PC-9 (cell line): Measurements from ENCODE around the gene TENM4. TPM values are rescaled to one million over a fixed set of nuclear protein-coding genes. Genes with fewer than 3 reads are reported as not detected.

Source experiments
- BruUV-seq: library from RNA; stranded (reverse); fragments of 400-500 nt; replicated peaks from 2 replicates; lab custom pipeline; 2021; lab: Mats Ljungman, UMichigan
- CTCF ChIA-PET: fragments of 300-600 bp; sonication (Branson Sonifier 250); formaldehyde crosslinking; loops from one replicate; lab custom pipeline; 2022; ENCODE audit warnings: antibody characterized with exemption; lab: Charles Lee
- POLR2A ChIA-PET: fragments of 300-600 bp; sonication (Branson Sonifier 250); formaldehyde crosslinking; loops from one replicate; lab custom pipeline; 2022; ENCODE audit warnings: antibody characterized with exemption; ENCODE audit not compliant: unreplicated experiment; lab: Charles Lee
- DNase-seq, 2 experiments: peaks; one replicate each; pipeline versions ENCODE4 v3.0.0 to v3.0.0-alpha.2; 2015 to 2022; ENCODE audit warnings: mixed read lengths in 1 of 2
- H2AFZ ChIP-seq: fragments of 200-600 bp; sonication (generic); 2 replicates; pipeline ENCODE4 v1.8.1; 2017; ENCODE audit warnings: antibody characterized with exemption
- H3F3A ChIP-seq: fragments of 200-600 bp; sonication (generic); 2 replicates; pipeline ENCODE4 v1.8.1; 2017; ENCODE audit warnings: antibody characterized with exemption, mild to moderate bottlenecking, low read depth; ENCODE audit not compliant: insufficient read depth
- H3K27ac ChIP-seq: fragments of 200-600 bp; sonication (generic); 2 replicates; pipeline ENCODE4 v1.6.1; 2016; ENCODE audit warnings: mixed run types
- H3K27me3 ChIP-seq: fragments of 200-600 bp; sonication (generic); 2 replicates; pipeline ENCODE4 v1.6.1; 2016; ENCODE audit warnings: low read depth, mixed run types; ENCODE audit not compliant: insufficient read depth
- H3K36me3 ChIP-seq: fragments of 200-600 bp; sonication (generic); 2 replicates; pipeline ENCODE4 v1.6.1; 2016; ENCODE audit warnings: low read depth, mixed run types
- H3K4me1 ChIP-seq: fragments of 200-600 bp; sonication (generic); replicated peaks from 2 replicates; pipeline ENCODE4 v1.6.1; 2016; ENCODE audit warnings: mixed run types; ENCODE audit not compliant: insufficient read depth
- H3K4me2 ChIP-seq: fragments of 200-600 bp; sonication (generic); 2 replicates; pipeline ENCODE4 v1.6.1; 2017; ENCODE audit warnings: mixed run types
- H3K4me3 ChIP-seq: fragments of 200-600 bp; sonication (generic); 2 replicates; pipeline ENCODE4 v1.6.1; 2016; ENCODE audit warnings: mixed run types
- H3K79me2 ChIP-seq: fragments of 200-600 bp; sonication (generic); 2 replicates; pipeline ENCODE4 v1.6.1; 2017; ENCODE audit warnings: low read depth, mixed run types
- H3K9me2 ChIP-seq: fragments of 200-600 bp; sonication (generic); 2 replicates; pipeline ENCODE4 v1.8.1; 2017; ENCODE audit warnings: mild to moderate bottlenecking; ENCODE audit not compliant: insufficient read depth
- H3K9me3 ChIP-seq: fragments of 200-600 bp; sonication (generic); 2 replicates; pipeline ENCODE4 v1.8.1; 2016; ENCODE audit warnings: low read depth; ENCODE audit not compliant: insufficient read depth
- H4K20me1 ChIP-seq: fragments of 200-600 bp; sonication (generic); 2 replicates; pipeline ENCODE4 v1.8.1; 2017; ENCODE audit not compliant: insufficient read depth
- EZH2 ChIP-seq: fragments of 200-600 bp; sonication (generic); IDR thresholded peaks from 2 replicates; pipeline ENCODE4 v1.8.0; 2017; ENCODE audit warnings: antibody characterized with exemption, low read depth
- intact Hi-C: fragments of 100-400 bp; cut with micrococcal nuclease; formaldehyde crosslinking; loops from one replicate; pipeline ENCODE4 v1.10.0; 2022; ENCODE audit not compliant: unreplicated experiment
- total RNA-seq: library from RNA; stranded (reverse); gene quantifications from 2 replicates; pipeline ENCODE4 v1.2.3, GENCODE V29; 2021
- TF ChIP-seq, protein P1 (sequence below): fragments of 200-600 bp; sonication (generic); conservative IDR thresholded peaks from 2 replicates; pipeline ENCODE4 v1.6.1; 2017; ENCODE audit warnings: mixed run types, antibody characterized with exemption, mild to moderate bottlenecking, moderate library complexity

The TENM4 gene
- total RNA-seq, 1 experiment from 2014 or later, result not detected

DNA sequence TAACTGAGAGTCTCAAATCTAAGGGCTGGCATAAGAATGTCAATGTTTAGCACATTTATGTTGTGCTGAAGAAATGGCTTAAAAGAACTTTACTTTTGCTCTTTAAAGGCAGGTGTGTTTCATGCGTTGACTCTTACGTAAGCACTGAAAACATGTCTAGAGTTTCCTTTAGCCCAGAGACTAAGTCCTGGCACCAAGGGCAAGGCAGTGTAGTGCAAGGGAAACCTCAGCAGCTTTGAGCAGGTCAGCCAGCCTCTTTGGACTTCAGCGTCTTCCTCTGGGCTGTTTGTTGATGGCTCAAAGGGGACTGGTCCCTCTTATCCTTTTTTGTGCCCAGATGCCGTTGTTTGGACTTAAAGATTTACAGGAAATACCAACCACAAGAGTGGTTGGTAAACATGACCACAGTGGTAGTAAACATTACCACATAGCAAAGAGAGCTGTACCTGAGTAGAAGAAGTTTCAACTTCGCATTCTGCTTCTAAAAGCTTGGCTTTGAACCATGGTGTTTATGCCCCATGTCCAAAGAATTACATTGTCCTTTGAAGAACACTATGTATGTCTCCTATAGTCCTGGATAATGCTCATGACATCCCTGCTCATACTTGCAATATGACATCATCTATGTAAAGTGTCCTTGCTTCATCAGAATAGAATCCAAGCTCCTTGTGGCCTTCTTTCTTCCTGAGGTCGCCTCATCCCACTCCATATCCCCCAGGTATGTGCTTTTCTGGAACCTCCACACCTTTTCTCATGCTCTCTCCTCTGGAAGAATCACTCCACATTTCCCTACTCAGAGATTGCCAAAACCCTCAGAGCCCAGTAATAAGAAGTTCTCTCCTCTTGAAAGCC is 23.5 kb downstream of the TENM4 start:
- H3K27ac ChIP-seq, result no peak overlapping the region
- no peak for DNase-seq
- H3K4me2 ChIP-seq, result no peak overlapping the region
- intact Hi-C loops, result no loop called here
- no peaks in the 10 kb centered on the region for H3K36me3 ChIP-seq
- no peak overlapping the region for H2AFZ ChIP-seq
- ChIA-PET CTCF (no interaction called here), POLR2A (no interaction called here)
- no peak for TF ChIP-seq EZH2
- TF ChIP-seq, protein P1, sequence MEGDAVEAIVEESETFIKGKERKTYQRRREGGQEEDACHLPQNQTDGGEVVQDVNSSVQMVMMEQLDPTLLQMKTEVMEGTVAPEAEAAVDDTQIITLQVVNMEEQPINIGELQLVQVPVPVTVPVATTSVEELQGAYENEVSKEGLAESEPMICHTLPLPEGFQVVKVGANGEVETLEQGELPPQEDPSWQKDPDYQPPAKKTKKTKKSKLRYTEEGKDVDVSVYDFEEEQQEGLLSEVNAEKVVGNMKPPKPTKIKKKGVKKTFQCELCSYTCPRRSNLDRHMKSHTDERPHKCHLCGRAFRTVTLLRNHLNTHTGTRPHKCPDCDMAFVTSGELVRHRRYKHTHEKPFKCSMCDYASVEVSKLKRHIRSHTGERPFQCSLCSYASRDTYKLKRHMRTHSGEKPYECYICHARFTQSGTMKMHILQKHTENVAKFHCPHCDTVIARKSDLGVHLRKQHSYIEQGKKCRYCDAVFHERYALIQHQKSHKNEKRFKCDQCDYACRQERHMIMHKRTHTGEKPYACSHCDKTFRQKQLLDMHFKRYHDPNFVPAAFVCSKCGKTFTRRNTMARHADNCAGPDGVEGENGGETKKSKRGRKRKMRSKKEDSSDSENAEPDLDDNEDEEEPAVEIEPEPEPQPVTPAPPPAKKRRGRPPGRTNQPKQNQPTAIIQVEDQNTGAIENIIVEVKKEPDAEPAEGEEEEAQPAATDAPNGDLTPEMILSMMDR, result no peak
- no peak overlapping the region for H3K4me3 ChIP-seq
- BruUV-seq, result no TSS peak
- no peaks in the 10 kb centered on the region for H3K79me2 ChIP-seq
- no peaks in the 10 kb centered on the region for H3K9me3 ChIP-seq
- H4K20me1 ChIP-seq, result no peaks in the 10 kb centered on the region
- H3K4me1 ChIP-seq, result peaks cover 39% of the 10 kb centered on the region
- H3F3A ChIP-seq, result peaks cover 5% of the 10 kb centered on the region; the same call in 1 of the 2 replicates
- H3K27me3 ChIP-seq, result no peaks in the 10 kb centered on the region
- H3K9me2 ChIP-seq, result no peaks in the 10 kb centered on the region

DNA sequence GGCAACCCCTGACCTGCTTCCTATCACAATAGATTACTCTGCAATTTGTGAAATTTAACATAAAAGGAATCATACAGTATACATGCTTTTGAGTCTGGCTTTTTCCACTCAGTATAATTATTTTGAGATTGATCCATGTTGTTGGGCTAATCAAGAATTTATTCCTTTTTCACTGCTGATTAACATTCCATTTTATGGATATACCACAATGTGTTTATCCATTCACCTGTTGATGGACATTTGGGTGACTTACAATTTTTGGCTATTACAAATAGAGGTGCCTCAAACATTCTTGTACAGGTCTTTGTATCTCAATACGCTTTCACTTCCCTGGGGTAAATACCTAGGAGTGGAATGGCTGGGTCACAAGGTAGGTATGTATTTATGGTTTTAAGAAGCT is 24.9 kb downstream of the TENM4 start:
- Histone ChIP-seq H2AFZ (no peak overlapping the region), H3K4me1 (peaks cover 39% of the 10 kb centered on the region), H3K79me2 (no peaks in the 10 kb centered on the region), H3F3A (peaks cover 5% of the 10 kb centered on the region; the same call in 1 of the 2 replicates), H3K4me2 (no peak overlapping the region), H3K9me2 (no peaks in the 10 kb centered on the region), H3K36me3 (no peaks in the 10 kb centered on the region), H3K27ac (no peak overlapping the region), H3K4me3 (no peak overlapping the region), H3K27me3 (no peaks in the 10 kb centered on the region), H4K20me1 (no peaks in the 10 kb centered on the region), H3K9me3 (no peaks in the 10 kb centered on the region)
- ChIA-PET CTCF (no interaction called here), POLR2A (no interaction called here)
- DNase-seq, result no peak
- intact Hi-C loops, result no loop called here
- no TSS peak for BruUV-seq
- no peak for TF ChIP-seq EZH2
- TF ChIP-seq, protein P1, result no peak

DNA sequence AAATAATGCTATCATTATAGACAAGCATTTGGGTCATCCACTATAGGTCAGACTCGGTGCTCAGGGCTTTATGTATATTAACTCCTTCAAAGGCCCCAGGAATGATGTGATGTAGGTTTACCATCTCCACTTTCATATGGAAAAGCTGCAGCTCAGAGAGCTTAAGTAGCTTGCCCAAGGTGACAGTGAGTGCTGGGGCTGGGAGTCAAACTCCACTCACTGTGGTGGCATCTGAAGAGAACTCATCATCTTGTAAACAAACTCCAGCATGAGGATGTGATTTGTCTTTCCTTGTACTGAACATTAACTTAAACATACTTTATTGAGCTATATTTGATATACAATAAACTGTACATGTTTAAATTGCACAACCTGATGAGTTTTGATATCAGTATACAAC is 25.4 kb downstream of the TENM4 start:
- intact Hi-C loops, result no loop called here
- Histone ChIP-seq H3K4me3 (no peak overlapping the region), H3F3A (peaks cover 5% of the 10 kb centered on the region; the same call in 1 of the 2 replicates), H3K4me1 (peaks cover 39% of the 10 kb centered on the region), H3K79me2 (no peaks in the 10 kb centered on the region), H2AFZ (no peak overlapping the region), H3K9me2 (no peaks in the 10 kb centered on the region), H3K4me2 (no peak overlapping the region), H3K9me3 (no peaks in the 10 kb centered on the region), H3K27ac (no peak overlapping the region), H3K36me3 (no peaks in the 10 kb centered on the region), H4K20me1 (no peaks in the 10 kb centered on the region), H3K27me3 (no peaks in the 10 kb centered on the region; the same call in 1 of the 2 replicates)
- no peak for TF ChIP-seq EZH2
- TF ChIP-seq, protein P1, result no peak
- DNase-seq, result no peak
- POLR2A ChIA-PET, result no interaction called here
- BruUV-seq, result no TSS peak
- CTCF ChIA-PET, result no interaction called here
